PFSK-1 (cell line): Measurements from ENCODE around the gene NMRAL1.

Source experiments
- POLR2AphosphoS5 ChIP-seq: IDR thresholded peaks from 2 replicates; pipeline ENCODE4 v1.6.1; 2012; ENCODE audit warnings: low read depth, mild to moderate bottlenecking, control low read depth, low read length, moderate library complexity
- TAF1 ChIP-seq: IDR thresholded peaks from 2 replicates; pipeline ENCODE4 v1.6.1; 2012; ENCODE audit warnings: low read length, control low read depth, borderline replicate concordance; ENCODE audit not compliant: insufficient read depth

DNA sequence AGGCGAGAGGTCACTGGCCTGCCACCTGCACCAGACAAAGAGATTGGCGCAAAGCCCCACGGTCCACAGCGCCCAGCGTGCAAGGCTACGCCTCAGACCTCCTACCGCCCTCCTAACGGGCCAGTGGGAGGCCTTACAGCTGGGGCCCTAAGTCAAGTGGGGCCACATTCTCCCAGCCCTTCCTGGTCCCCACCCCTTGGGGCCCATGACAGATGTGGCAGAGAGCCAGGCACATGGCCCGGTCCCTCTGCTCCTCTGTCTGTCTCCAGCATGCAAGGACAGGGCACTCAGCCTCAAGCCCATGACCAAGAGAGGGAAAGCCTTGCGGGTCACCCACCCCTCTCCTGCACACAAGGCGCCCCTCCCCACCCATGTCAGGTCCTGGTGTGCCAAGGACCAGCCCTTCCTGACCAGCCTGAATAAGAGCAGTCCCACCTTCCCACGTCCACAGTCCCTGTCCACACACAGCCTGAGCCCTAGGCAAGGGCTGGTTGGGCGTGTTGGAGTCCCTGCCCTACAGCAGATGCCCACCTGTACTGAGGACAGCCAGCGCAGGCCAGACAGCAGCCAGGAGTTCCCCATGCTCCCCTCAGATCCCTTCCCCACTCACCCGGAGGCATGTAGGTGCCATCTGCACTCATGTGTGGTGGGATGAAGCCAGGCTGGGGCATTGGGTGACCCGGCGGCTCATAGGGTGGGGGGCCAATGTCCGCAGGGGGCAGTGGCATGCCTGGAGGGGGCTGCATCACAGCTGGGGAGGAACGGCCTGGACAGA, 38.8 kb upstream of the NMRAL1 start:
- no peak for TF ChIP-seq POLR2AphosphoS5
- no peak for TF ChIP-seq TAF1
